Choroid plexus epithelial cell (primary cell): ENCODE data around the gene SNRPA.

Experiments
- DNase-seq: peaks from one replicate; pipeline ENCODE4 v3.0.0-alpha.2; 2010; ENCODE audit warnings: low read depth
- H3K4me3 ChIP-seq: 2 replicates; pipeline ENCODE4 v1.5.1; 2011; ENCODE audit warnings: low read depth, mild to moderate bottlenecking, control low read depth, low read length, moderate library complexity
- CTCF ChIP-seq: conservative IDR thresholded peaks from 2 replicates; pipeline ENCODE4 v1.5.1; 2011; ENCODE audit warnings: low read depth, mild to moderate bottlenecking, control low read depth, inconsistent platforms, low read length, moderate library complexity

Gene SNRPA

GRCh38 chr19:40716482-40717324 is 34.3 kb upstream of the SNRPA start, which contains the start of the genes COQ8B and ITPKC:
TSS of gene COQ8B (minus strand) at chr19:40716886. CDS start at chr19:40714632, 2,254 bp downstream.
TSS of gene ITPKC (plus strand) at chr19:40717112. CDS start at chr19:40717136, 24 bp downstream.
- DNase-seq = peak; percentile 98
- H3K4me3 ChIP-seq = peak within 1 kb of the TSS; percentile 81
- TF ChIP-seq CTCF = no peak

GRCh38 chr19:40717325-40717879 is 33.6 kb upstream of the SNRPA start:
- TF ChIP-seq CTCF = no peak
- peak overlapping the region; percentile 81 for H3K4me3 ChIP-seq
- peak; percentile 70 for DNase-seq

- H3K4me3 ChIP-seq = peak overlapping the region; percentile 81
- no peak for TF ChIP-seq CTCF
- DNase-seq = no peak
Observed at GRCh38 chr19:40717880-40718773, 32.9 kb upstream of the SNRPA start.

- peak overlapping the region; percentile 81 for H3K4me3 ChIP-seq
- DNase-seq = peak; percentile 67
Observed at GRCh38 chr19:40718774-40719391, 32.1 kb upstream of the SNRPA start.

GRCh38 chr19:40719414-40719894 is 31.5 kb upstream of the SNRPA start:
- peak overlapping the region; percentile 81 for H3K4me3 ChIP-seq
- no peak for DNase-seq
- TF ChIP-seq CTCF = no peak

More at GRCh38 chr19:40718774-40719391, 32.1 kb upstream of the SNRPA start:
- no peak for TF ChIP-seq CTCF

GRCh38 chr19:40721140-40721486 is 29.9 kb upstream of the SNRPA start:
- peak; percentile 16 for DNase-seq
- peak overlapping the region; percentile 81 for H3K4me3 ChIP-seq
- TF ChIP-seq CTCF = no peak
